Gastroesophageal sphincter (tissue), 4 donors: Measurements from ENCODE around the gene RAB1B. TPM values are rescaled to one million over a fixed set of nuclear protein-coding genes. Genes with fewer than 3 reads are reported as not detected.
A peak's percentile ranks its signal among the peaks of the same experiment; 100 is the strongest.

Experiments
- ATAC-seq: fragments of 150-250 bp; one replicate; pipeline ENCODE4 v1.9.1; 2016; ENCODE audit warnings: mild to moderate bottlenecking, moderate library complexity
- H3K27ac ChIP-seq, 4 donors: fragments of 200-600 bp; sonication (generic) in 3 of 4; 1 replicate in 3 of 4; 2 replicates in 1 of 4; pipeline ENCODE4 v1.5.1; 2016 to 2019
- H3K27me3 ChIP-seq: fragments of 200-600 bp; sonication (generic); one replicate; pipeline ENCODE4 v1.5.1; 2019
- H3K36me3 ChIP-seq, 2 donors: fragments of 200-600 bp; sonication (generic); one replicate each; pipeline ENCODE4 v1.5.1; 2019; ENCODE audit warnings: control low read depth in 1 of 2
- H3K4me1 ChIP-seq, 3 donors: fragments of 200-600 bp; sonication (generic); 1 replicate in 2 of 3; 2 replicates in 1 of 3; pipeline ENCODE4 v1.5.1; 2016 to 2019; ENCODE audit warnings: control low read depth in 2 of 3
- H3K4me3 ChIP-seq, 2 donors: fragments of 200-600 bp; sonication (generic); one replicate each; pipeline ENCODE4 v1.5.1; 2019; ENCODE audit warnings: mild to moderate bottlenecking in 1 of 2, moderate library complexity in 1 of 2
- H3K9me3 ChIP-seq, 3 donors: fragments of 200-600 bp; sonication (generic); one replicate each; pipeline ENCODE4 v1.5.1; 2017 to 2019; ENCODE audit warnings: control low read depth in 2 of 3
- EP300 ChIP-seq: sonication (generic); formaldehyde crosslinking; IDR thresholded peaks from one replicate; pipeline ENCODE4 v1.6.1; 2017; ENCODE audit warnings: antibody characterized with exemption, mild to moderate bottlenecking
- POLR2A ChIP-seq, 2 donors: fragments of 450-650 bp; IDR thresholded peaks; one replicate each; pipeline ENCODE4 v1.6.1; 2017; ENCODE audit warnings: antibody characterized with exemption in 2 of 2, mild to moderate bottlenecking in 2 of 2, moderate library complexity in 1 of 2
- POLR2AphosphoS5 ChIP-seq: sonication (generic); formaldehyde crosslinking; IDR thresholded peaks from one replicate; pipeline ENCODE4 v1.6.1; 2017; ENCODE audit warnings: antibody characterized with exemption
- WGBS, 2 donors: methylation state at CpG; one replicate each; pipeline ENCODE4 v1.1.5; 2018; ENCODE audit warnings: low coverage in 1 of 2; 5-methylcytosine and 5-hydroxymethylcytosine counted together
- total RNA-seq, 4 donors: library from RNA; depleted of rRNA; stranded (reverse); fragments of >200 nt; gene quantifications; one replicate each; pipeline ENCODE4 v1.1.0, GENCODE V29; 2016
- TF ChIP-seq, protein P1 (sequence below), 4 experiments: fragments of 200-600 bp in 2 of 4; fragments of 450-650 bp in 2 of 4; sonication (generic) in 1 of 4; IDR thresholded peaks; one replicate each; pipeline ENCODE4 v1.5.1; 2017 to 2019; ENCODE audit warnings: antibody characterized with exemption in 4 of 4, mild to moderate bottlenecking in 2 of 4, moderate library complexity in 2 of 4

Gene RAB1B
- total RNA-seq, 4 donors from 2014 or later: 99.3 to 162 (median 115) TPM

GRCh38 chr11:66311965-66312548 lies 43.6 kb downstream of the RAB1B start:
- Histone ChIP-seq H3K9me3 (no peaks in the 10 kb centered on the region), H3K4me1 (peaks cover 0 to 53% (median 15%) of the 10 kb centered on the region in 3 donors), H3K4me3 (peak overlapping the region; percentile 33 to 55), H3K36me3 (no peaks in the 10 kb centered on the region), H3K27ac (peak overlapping the region; percentile 47 to 96 (median 92)), H3K27me3 (peaks cover 10% of the 10 kb centered on the region)
- 0% methylated on average over 3 to 4 of the region's 44 CpGs for WGBS, 2 donors
- no peak for TF ChIP-seq POLR2AphosphoS5
- TF ChIP-seq, protein P1, sequence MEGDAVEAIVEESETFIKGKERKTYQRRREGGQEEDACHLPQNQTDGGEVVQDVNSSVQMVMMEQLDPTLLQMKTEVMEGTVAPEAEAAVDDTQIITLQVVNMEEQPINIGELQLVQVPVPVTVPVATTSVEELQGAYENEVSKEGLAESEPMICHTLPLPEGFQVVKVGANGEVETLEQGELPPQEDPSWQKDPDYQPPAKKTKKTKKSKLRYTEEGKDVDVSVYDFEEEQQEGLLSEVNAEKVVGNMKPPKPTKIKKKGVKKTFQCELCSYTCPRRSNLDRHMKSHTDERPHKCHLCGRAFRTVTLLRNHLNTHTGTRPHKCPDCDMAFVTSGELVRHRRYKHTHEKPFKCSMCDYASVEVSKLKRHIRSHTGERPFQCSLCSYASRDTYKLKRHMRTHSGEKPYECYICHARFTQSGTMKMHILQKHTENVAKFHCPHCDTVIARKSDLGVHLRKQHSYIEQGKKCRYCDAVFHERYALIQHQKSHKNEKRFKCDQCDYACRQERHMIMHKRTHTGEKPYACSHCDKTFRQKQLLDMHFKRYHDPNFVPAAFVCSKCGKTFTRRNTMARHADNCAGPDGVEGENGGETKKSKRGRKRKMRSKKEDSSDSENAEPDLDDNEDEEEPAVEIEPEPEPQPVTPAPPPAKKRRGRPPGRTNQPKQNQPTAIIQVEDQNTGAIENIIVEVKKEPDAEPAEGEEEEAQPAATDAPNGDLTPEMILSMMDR (IDR thresholded peaks at IDR 0.05): peak in 3 of 4 experiments; percentile 45 to 96 (median 90)
- ATAC-seq: peak; percentile 84

DNA sequence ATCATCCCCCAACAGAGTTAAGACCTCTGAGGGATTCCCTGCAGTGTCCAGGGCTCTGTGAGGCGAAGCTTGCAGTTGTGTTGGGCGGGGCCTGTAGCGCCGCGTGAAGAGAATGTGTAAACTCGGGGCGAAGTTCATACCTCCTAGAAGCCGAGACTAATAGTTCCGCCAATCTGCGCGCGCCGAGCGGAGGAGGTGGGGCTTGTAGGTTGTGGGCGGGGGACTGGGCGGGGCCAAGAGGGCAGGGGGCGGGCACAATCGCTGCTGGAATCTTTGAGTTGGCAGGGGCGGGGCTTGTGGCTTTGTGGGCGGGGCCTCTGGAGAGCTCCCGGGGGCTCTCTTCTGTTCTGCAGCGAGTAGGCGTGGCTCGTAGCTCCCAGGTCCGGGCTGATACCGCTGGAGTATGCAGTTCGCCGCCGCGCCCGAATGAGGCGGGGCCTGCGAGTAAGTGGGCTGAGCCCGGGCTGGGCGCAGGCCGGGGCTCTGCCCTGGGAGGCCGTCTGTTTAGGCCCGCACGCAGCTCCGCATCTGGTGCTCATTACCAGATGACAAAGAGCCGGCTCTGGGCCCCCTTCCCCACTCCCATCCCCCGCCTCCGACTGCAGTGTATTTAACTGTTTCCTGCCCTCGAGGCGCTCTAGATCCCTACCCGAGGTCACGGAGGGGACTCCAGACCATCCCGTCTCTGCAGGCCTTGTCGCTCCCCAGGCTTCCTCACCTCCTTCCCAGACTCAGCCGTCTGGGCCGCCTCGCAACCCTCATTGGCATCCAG lies 44.3 kb downstream of the RAB1B start:
- TF ChIP-seq EP300 (no peak), POLR2A (IDR thresholded peaks at IDR 0.05) (peak; percentile 45 to 57), POLR2AphosphoS5 (peak; percentile 29)
- TF ChIP-seq, protein P1 (IDR thresholded peaks at IDR 0.05): peak in 1 of 4 experiments; percentile 7
- H3K27ac ChIP-seq: peak overlapping the region; percentile 47 to 96 (median 92)
- H3K4me1 ChIP-seq: peaks cover 0 to 60% (median 22%) of the 10 kb centered on the region in 3 donors
- peaks cover 10% of the 10 kb centered on the region for H3K27me3 ChIP-seq
- peak; percentile 89 for ATAC-seq
- no peaks in the 10 kb centered on the region for H3K36me3 ChIP-seq
- peak overlapping the region; percentile 33 to 55 for H3K4me3 ChIP-seq
- WGBS, 2 donors: 0% methylated on average over 1 to 10 of the region's 52 CpGs
- H3K9me3 ChIP-seq: no peaks in the 10 kb centered on the region

DNA sequence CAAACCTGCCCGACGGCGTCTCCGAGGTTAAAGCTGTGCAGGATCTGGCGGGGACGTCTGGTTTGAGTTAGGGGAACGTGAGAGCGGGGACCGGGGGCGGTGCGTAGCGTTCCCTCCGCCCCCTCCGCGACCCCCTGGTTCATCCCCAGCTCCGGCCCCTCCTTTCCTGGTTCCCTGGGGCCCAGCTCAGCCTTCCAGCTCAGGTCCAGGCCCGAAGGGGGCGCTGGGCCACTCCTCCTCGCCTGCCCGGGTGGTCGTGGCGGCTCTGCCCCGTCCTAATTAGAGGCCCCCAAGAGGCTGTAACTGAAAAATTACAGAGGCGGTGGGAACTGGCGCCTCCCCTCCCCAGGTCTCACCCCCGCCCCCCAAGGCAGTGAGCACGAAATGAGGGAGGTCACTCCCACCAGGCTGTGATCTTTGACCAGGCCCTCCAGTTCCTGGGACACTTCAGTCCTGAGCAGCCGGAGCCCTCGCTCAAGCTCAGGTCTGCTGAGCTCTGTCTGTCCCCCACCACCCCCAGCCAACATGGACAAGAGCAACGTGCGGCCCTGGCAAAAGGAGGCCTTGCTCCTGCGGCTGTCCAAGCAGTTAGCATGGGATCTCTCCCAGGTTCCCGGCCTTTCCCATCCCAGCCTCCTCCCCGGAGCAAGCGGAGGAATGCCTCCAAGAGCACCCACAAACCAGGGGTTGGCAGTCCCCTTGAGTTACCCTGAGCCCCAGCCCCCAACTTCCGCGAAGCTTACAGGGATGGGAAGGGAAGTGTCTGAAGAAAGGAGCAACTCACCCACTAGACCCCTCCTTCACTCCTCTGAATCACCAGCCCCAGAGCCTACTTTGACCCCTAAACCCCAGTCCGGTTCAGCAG lies 45.1 kb downstream of the RAB1B start:
- no peak for TF ChIP-seq POLR2A (IDR thresholded peaks at IDR 0.05)
- TF ChIP-seq, protein P1 (IDR thresholded peaks at IDR 0.05): no peak
- TF ChIP-seq EP300: no peak
- TF ChIP-seq POLR2AphosphoS5: no peak
- H3K27ac ChIP-seq: peak overlapping the region; percentile 21 to 96 (median 92)
- no peak for ATAC-seq
- H3K9me3 ChIP-seq: no peaks in the 10 kb centered on the region
- WGBS, 2 donors: 44 to 83% methylated on average over 3 to 5 of the region's 38 CpGs
- H3K36me3 ChIP-seq: no peaks in the 10 kb centered on the region
- peak overlapping the region; percentile 7 to 55 for H3K4me3 ChIP-seq
- H3K4me1 ChIP-seq: peaks cover 0 to 68% (median 28%) of the 10 kb centered on the region in 3 donors
- H3K27me3 ChIP-seq: peaks cover 10% of the 10 kb centered on the region

- TF ChIP-seq EP300 (no peak), POLR2A (IDR thresholded peaks at IDR 0.05) (no peak), POLR2AphosphoS5 (no peak)
- TF ChIP-seq, protein P1 (IDR thresholded peaks at IDR 0.05): no peak
- H3K9me3 ChIP-seq: no peaks in the 10 kb centered on the region
- no peaks in the 10 kb centered on the region for H3K36me3 ChIP-seq
- peaks cover 10% of the 10 kb centered on the region for H3K27me3 ChIP-seq
- 50 to 83% methylated on average over 1 of the region's 1 CpG for WGBS, 2 donors
- H3K27ac ChIP-seq: peak overlapping the region in 3 of 4 donors; percentile 91 to 96 (median 92)
- H3K4me1 ChIP-seq: peaks cover 0 to 72% (median 33%) of the 10 kb centered on the region in 3 donors
- peak overlapping the region in 1 of 2 donors; percentile 55 for H3K4me3 ChIP-seq
- no peak for ATAC-seq
These were observed 45.7 kb downstream of the RAB1B start for GRCh38 chr11:66314186-66314501.
